PC-3 (cell line): ENCODE data around the gene SYDE2. TPM values are rescaled to one million over a fixed set of nuclear protein-coding genes. Genes with fewer than 3 reads are reported as not detected.

Source experiments
- ATAC-seq: fragments of 200-7000 bp; cut with Tn5 transposase; 2 replicates; pipeline ENCODE4 v1.9.1; 2020; ENCODE audit warnings: mild to moderate bottlenecking, moderate library complexity
- BruUV-seq: library from RNA; stranded (reverse); fragments of 400-500 nt; replicated peaks from 2 replicates; lab custom pipeline; 2021; lab: Mats Ljungman, UMichigan
- CTCF ChIA-PET: fragments of 300-600 bp; sonication (Branson Sonifier 250); formaldehyde crosslinking; loops from one replicate; lab custom pipeline; 2022; ENCODE audit warnings: antibody characterized with exemption; lab: Charles Lee
- POLR2A ChIA-PET: fragments of 300-600 bp; sonication (Branson Sonifier 250); formaldehyde crosslinking; loops from one replicate; lab custom pipeline; 2022; ENCODE audit warnings: antibody characterized with exemption; ENCODE audit not compliant: unreplicated experiment; lab: Charles Lee
- DNase-seq: peaks from one replicate; pipeline ENCODE4 v3.0.0-alpha.2; 2015
- H2AFZ ChIP-seq: fragments of 300-600 bp; sonication (generic); 2 replicates; pipeline ENCODE4 v1.6.0; 2016; ENCODE audit warnings: antibody characterized with exemption, low read length
- H3F3A ChIP-seq: fragments of 300-600 bp; sonication (generic); one replicate; pipeline ENCODE4 v1.6.0; 2017; ENCODE audit warnings: antibody characterized with exemption, low read length, control low read depth, mild to moderate bottlenecking; ENCODE audit not compliant: unreplicated experiment
- H3K27ac ChIP-seq: fragments of 300-600 bp; sonication (generic); 2 replicates; pipeline ENCODE4 v1.5.1; 2016; ENCODE audit warnings: mild to moderate bottlenecking, low read length
- H3K27me3 ChIP-seq: fragments of 300-600 bp; sonication (generic); 2 replicates; pipeline ENCODE4 v1.6.1; 2016; ENCODE audit warnings: low read length, mixed read lengths
- H3K36me3 ChIP-seq: fragments of 300-600 bp; sonication (generic); 2 replicates; pipeline ENCODE4 v1.6.1; 2016; ENCODE audit warnings: low read depth, mixed run types, low read length, mixed read lengths
- H3K4me1 ChIP-seq: fragments of 300-600 bp; sonication (generic); 2 replicates; pipeline ENCODE4 v1.5.1; 2016; ENCODE audit warnings: low read length; ENCODE audit not compliant: insufficient read depth
- H3K4me2 ChIP-seq: fragments of 300-600 bp; sonication (generic); 2 replicates; pipeline ENCODE4 v1.6.0; 2016; ENCODE audit warnings: low read length
- H3K4me3 ChIP-seq: fragments of 300-600 bp; sonication (generic); 2 replicates; pipeline ENCODE4 v1.5.1; 2016; ENCODE audit warnings: mild to moderate bottlenecking, low read length, mixed read lengths
- H3K79me2 ChIP-seq: fragments of 300-600 bp; sonication (generic); 2 replicates; pipeline ENCODE4 v1.6.1; 2017; ENCODE audit warnings: low read length, mixed read lengths
- H3K9ac ChIP-seq: fragments of 300-600 bp; sonication (generic); 2 replicates; pipeline ENCODE4 v1.6.0; 2016; ENCODE audit warnings: mild to moderate bottlenecking, low read length
- H3K9me2 ChIP-seq: fragments of 300-600 bp; sonication (generic); replicated peaks from 2 replicates; pipeline ENCODE4 v1.6.1; 2016; ENCODE audit warnings: mixed run types, low read length, mixed read lengths
- H3K9me3 ChIP-seq: fragments of 300-600 bp; sonication (generic); 2 replicates; pipeline ENCODE4 v1.6.1; 2016; ENCODE audit warnings: low read length, mixed read lengths
- H4K20me1 ChIP-seq: fragments of 300-600 bp; sonication (generic); 2 replicates; pipeline ENCODE4 v1.6.1; 2016; ENCODE audit warnings: low read length, mixed read lengths
- EZH2 ChIP-seq: fragments of 300-600 bp; sonication (generic); IDR thresholded peaks from one replicate; pipeline ENCODE4 v1.6.1; 2017; ENCODE audit warnings: antibody characterized with exemption, mild to moderate bottlenecking, low read length; ENCODE audit not compliant: unreplicated experiment
- EZH2phosphoT487 ChIP-seq: fragments of 300-600 bp; sonication (generic); IDR thresholded peaks from 2 replicates; pipeline ENCODE4 v1.6.1; 2018; ENCODE audit warnings: mild to moderate bottlenecking, antibody characterized with exemption, low read length, borderline replicate concordance
- intact Hi-C: fragments of 100-400 bp; cut with micrococcal nuclease; formaldehyde crosslinking; loops from 2 replicates; pipeline ENCODE4 v1.9.0; 2023
- total RNA-seq: library from RNA; depleted of rRNA; stranded (reverse); fragments of >200 nt; gene quantifications from 2 replicates; pipeline ENCODE4 v1.2.3, GENCODE V29; 2014
- TF ChIP-seq, protein P1 (sequence below): fragments of 300-600 bp; sonication (generic); conservative IDR thresholded peaks from 2 replicates; pipeline ENCODE4 v1.5.1; 2017; ENCODE audit warnings: antibody characterized with exemption, low read depth, mild to moderate bottlenecking, low read length

SYDE2 gene
- total RNA-seq, 1 experiment from 2014 or later: 4.4 TPM

DNA sequence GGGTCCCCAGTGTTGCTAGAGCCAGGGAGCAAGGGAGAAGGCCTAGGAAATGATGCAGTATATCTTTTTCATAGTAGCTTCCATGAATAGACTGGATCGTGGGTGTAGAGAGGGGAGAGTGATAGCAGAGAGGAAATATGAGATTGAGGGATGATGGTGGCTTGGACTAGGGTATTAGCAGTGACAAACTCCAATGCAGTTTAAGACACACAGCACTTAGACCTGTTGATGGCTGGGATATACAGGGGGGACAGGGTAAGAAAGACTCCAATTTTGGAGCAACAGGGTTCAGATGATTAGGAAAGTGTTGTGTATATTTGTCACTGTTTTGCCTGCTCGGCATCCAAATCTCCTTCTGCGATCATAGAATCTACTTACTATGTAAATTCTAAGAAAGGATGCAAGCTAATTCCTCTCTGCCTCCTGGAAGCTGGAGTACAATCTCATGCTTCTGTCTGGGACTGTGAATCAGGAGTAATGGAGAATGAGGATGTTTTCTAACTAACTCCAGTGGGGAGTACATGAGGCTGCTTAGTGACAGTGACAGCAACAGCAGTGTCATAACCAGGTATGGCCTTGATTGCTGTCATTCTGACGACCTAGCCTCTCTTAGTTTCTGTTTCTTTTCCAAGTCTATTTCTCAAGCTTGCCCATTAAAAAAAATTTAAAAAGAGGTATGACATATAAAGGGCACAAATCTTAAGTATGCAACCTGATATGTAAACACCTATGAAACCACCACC lies 47.5 kb downstream of the SYDE2 start:
- TF ChIP-seq EZH2phosphoT487: no peak
- TF ChIP-seq, protein P1, sequence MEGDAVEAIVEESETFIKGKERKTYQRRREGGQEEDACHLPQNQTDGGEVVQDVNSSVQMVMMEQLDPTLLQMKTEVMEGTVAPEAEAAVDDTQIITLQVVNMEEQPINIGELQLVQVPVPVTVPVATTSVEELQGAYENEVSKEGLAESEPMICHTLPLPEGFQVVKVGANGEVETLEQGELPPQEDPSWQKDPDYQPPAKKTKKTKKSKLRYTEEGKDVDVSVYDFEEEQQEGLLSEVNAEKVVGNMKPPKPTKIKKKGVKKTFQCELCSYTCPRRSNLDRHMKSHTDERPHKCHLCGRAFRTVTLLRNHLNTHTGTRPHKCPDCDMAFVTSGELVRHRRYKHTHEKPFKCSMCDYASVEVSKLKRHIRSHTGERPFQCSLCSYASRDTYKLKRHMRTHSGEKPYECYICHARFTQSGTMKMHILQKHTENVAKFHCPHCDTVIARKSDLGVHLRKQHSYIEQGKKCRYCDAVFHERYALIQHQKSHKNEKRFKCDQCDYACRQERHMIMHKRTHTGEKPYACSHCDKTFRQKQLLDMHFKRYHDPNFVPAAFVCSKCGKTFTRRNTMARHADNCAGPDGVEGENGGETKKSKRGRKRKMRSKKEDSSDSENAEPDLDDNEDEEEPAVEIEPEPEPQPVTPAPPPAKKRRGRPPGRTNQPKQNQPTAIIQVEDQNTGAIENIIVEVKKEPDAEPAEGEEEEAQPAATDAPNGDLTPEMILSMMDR: no peak
- no peak for TF ChIP-seq EZH2
- Histone ChIP-seq H3K27ac (no peak overlapping the region), H3K9me3 (no peaks in the 10 kb centered on the region), H3K27me3 (no peaks in the 10 kb centered on the region), H3K36me3 (no peaks in the 10 kb centered on the region), H3K9me2 (no peaks in the 10 kb centered on the region), H3K9ac (no peak overlapping the region), H2AFZ (no peak overlapping the region), H3F3A (no peaks in the 10 kb centered on the region), H3K79me2 (no peaks in the 10 kb centered on the region), H4K20me1 (no peaks in the 10 kb centered on the region), H3K4me2 (no peak overlapping the region), H3K4me3 (no peak overlapping the region), H3K4me1 (no peaks in the 10 kb centered on the region)
- DNase-seq (no peak), ATAC-seq (no peak)
- intact Hi-C loops: no loop called here
- no TSS peak for BruUV-seq
- POLR2A ChIA-PET: interaction anchor here (0.5 kb wide), 1 partner anchor 789 kb away, joined by 5 read pairs; no protein-coding TSS in a partner anchor
- CTCF ChIA-PET: no interaction called here

DNA sequence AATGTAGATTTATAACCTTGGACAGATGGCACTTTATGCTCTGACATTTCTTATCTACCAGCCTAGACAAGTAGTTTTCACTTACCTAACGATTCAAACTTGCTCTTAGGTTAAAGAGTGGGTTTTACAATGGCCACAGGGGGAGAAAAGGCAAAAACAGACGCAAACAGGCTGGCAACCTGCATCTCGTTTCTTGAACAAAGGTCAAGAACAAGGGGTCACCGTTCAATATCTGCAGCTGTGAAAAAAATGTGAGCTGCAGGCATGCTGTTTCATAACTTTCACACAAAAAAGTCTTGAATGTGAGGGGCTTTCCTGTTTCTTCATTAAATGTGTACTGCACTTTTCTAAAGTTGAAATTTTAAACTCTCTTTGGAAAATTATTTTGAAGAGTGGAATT lies 49.4 kb downstream of the SYDE2 start:
- H3F3A ChIP-seq: no peaks in the 10 kb centered on the region
- POLR2A ChIA-PET: no interaction called here

More for the DNA sequence above, 49.4 kb downstream of the SYDE2 start:
- no TSS peak for BruUV-seq
- no peaks in the 10 kb centered on the region for H3K9me3 ChIP-seq
- no peaks in the 10 kb centered on the region for H4K20me1 ChIP-seq
- H3K4me2 ChIP-seq: no peak overlapping the region
- ATAC-seq: no peak
- no peak for DNase-seq
- H3K27me3 ChIP-seq: no peaks in the 10 kb centered on the region
- H3K79me2 ChIP-seq: no peaks in the 10 kb centered on the region
- CTCF ChIA-PET: no interaction called here
- H2AFZ ChIP-seq: no peak overlapping the region
- H3K36me3 ChIP-seq: no peaks in the 10 kb centered on the region
- TF ChIP-seq EZH2phosphoT487 (no peak), EZH2 (no peak)
- TF ChIP-seq, protein P1: no peak
- no peak overlapping the region for H3K27ac ChIP-seq
- no peaks in the 10 kb centered on the region for H3K4me1 ChIP-seq
- intact Hi-C loops: no loop called here
- H3K4me3 ChIP-seq: no peak overlapping the region
- no peaks in the 10 kb centered on the region for H3K9me2 ChIP-seq
- H3K9ac ChIP-seq: no peak overlapping the region
